Activated CD8-positive, alpha-beta memory T cell treated with anti-CD3 and anti-CD28 coated beads for 36 hours (primary cell): ENCODE data around the gene PHACTR4. TPM values are rescaled to one million over a fixed set of nuclear protein-coding genes. Genes with fewer than 3 reads are reported as not detected.
"Not testable (repeated sequence)": the region's sequence is repeated elsewhere in the genome, so short reads cannot be mapped to it uniquely, and the experiment has no call there.

Experiments
- CTCF ChIA-PET: fragments of 350-600 bp; sonication (Branson Sonifier 250); formaldehyde crosslinking; loops from one replicate; lab custom pipeline; 2021; ENCODE audit warnings: antibody characterized with exemption; lab: Charles Lee
- POLR2A ChIA-PET: fragments of 350-600 bp; sonication (Branson Sonifier 250); formaldehyde crosslinking; loops from one replicate; lab custom pipeline; 2021; ENCODE audit warnings: antibody characterized with exemption; lab: Charles Lee
- total RNA-seq, 2 experiments: library from RNA; stranded (reverse); gene quantifications; one replicate each; pipeline ENCODE4 v1.2.3, GENCODE V29; 2021

PHACTR4 gene
- total RNA-seq, 2 experiments from 2014 or later: 23.0 to 24.3 TPM

- ChIA-PET CTCF (interaction anchor here (1.1 to 1.4 kb wide), 2 partner anchors 9 to 135 kb away, joined by 3 to 5 read pairs; partner anchors contain the start of gene TAF12), POLR2A (interaction anchor here (0.5 to 7.6 kb wide), 9 partner anchors 10 to 262 kb away, joined by 3 to 140 read pairs (median 5); partner anchors contain the start of genes MED18, RNU11 and YTHDF2)
These were observed 138.3 kb downstream of the PHACTR4 start for GRCh38 chr1:28507646-28508434.

DNA sequence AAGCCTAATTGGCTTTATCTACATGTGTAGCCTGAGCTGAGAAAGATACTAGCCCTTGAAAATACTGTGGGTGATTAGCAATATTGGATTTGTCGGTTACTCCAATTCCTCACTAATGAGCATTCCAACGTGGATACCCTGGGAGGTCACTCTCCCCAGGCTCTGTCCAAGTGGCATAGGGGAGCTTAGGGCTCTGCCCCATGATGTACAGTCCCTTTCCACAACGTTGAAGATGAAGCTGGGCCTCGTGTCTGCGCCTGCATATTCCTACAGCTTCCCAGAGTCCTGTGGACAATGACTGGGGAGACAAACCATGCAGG is 138.9 kb downstream of the PHACTR4 start:
- CTCF ChIA-PET: interaction anchor here (1.1 kb wide), 1 partner anchor 135 kb away, joined by 3 read pairs; the partner anchor contains the start of gene TAF12
- POLR2A ChIA-PET: interaction anchor here (0.7 to 7.6 kb wide), 8 partner anchors 10 to 262 kb away, joined by 3 to 140 read pairs (median 6); partner anchors contain the start of genes MED18, RNU11 and YTHDF2

DNA sequence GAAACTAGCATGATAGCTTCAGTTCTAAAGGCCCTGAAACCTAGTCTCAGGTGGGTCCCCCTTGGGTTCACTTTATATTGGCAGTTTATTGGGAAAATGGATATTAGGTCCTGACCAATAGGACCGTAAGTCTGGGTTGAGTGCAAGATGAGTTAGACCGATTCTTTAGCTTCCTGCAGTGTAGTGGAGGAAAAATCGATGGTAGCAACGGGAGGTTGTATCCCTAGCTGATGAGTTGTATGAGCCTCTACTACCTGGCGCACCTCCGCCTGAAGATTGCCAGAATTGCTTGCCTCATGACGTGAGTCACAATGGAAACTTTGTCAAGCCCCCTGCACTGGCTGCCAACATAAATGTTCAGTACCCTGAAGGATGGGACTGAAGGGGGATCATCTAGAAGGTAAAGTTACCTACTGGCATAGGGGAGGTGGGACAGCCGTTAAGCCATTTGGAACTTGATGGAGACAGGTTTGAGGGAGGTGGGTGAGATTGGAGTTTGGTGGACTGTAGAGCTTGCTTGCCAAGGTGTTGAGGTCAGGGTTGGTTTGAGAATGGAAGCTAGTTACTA is 140.2 kb downstream of the PHACTR4 start:
- POLR2A ChIA-PET: interaction anchor here (0.6 to 7.6 kb wide), 4 partner anchors 9 to 227 kb away, joined by 3 to 140 read pairs (median 4); partner anchors contain the start of genes TAF12 and YTHDF2
- CTCF ChIA-PET: interaction anchor here (1.9 kb wide), 1 partner anchor 150 kb away, joined by 5 read pairs; no protein-coding TSS in a partner anchor

DNA sequence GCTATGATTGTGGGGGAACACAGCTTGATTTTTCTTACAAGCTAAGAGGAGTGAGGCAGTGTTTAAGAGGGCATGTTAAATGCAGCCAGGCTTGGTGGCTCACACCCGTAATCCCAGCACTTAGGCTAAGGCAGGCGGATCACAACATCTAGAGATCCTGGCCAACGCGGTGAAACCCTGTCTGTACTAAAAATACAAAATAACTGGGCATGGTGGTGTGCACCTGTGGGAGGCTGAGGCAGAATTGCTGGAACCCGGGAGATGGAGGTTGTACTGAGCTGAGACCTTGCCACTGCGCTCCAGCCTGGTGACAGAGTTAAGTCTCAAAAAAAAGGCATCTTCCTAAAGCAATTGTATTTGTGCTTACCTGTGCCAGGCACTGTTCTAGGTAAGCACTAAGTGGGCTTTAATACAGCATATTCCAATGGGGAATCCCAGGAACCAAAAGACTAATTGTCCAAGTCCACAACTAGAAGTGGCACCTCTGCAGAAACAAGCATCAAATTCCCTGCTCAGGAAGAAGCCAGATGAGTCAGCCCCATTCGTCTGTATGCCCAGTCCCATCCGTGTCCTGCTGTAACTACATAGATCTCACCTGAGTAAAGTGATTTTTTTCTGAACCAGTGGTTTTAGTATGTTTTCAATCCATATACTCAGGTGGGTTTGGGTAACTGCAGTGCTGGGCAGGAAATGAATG is 140.9 kb downstream of the PHACTR4 start:
- CTCF ChIA-PET: interaction anchor here (1.9 kb wide), 1 partner anchor 151 kb away, joined by 5 read pairs; no protein-coding TSS in a partner anchor
- POLR2A ChIA-PET: interaction anchor here (0.9 to 7.6 kb wide), 4 partner anchors 8 to 133 kb away, joined by 3 to 140 read pairs (median 6); partner anchors contain the start of genes TAF12 and TRNAU1AP

DNA sequence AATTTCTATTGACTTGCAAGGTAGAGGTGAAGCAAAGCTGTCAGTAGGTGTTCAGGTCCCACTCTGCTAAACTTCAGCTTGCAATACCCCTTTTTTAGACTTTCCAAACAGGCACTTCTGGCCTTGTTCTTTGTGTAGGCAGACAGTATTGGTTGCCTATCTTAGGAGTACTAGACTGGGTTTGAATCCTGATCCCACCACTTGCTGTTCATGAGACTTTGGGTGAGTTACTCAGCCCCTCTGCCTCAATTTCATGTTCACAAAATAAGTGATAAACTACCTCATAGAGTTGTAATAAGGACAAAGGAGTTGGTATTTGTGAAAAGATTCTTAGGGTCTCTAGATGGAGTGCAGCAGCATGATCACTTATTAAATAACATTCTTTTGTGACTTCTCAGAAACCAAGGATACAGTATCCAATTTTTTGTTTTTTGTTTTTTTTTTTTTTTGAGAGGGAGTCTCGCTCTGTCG is 141.5 kb downstream of the PHACTR4 start:
- POLR2A ChIA-PET: interaction anchor here (0.7 to 7.6 kb wide), 5 partner anchors 8 to 279 kb away, joined by 3 to 140 read pairs (median 5); partner anchors contain the start of gene TRNAU1AP
- CTCF ChIA-PET: interaction anchor here (0.6 to 1.9 kb wide), 2 partner anchors 12 to 151 kb away, joined by 3 to 5 read pairs; no protein-coding TSS in a partner anchor

DNA sequence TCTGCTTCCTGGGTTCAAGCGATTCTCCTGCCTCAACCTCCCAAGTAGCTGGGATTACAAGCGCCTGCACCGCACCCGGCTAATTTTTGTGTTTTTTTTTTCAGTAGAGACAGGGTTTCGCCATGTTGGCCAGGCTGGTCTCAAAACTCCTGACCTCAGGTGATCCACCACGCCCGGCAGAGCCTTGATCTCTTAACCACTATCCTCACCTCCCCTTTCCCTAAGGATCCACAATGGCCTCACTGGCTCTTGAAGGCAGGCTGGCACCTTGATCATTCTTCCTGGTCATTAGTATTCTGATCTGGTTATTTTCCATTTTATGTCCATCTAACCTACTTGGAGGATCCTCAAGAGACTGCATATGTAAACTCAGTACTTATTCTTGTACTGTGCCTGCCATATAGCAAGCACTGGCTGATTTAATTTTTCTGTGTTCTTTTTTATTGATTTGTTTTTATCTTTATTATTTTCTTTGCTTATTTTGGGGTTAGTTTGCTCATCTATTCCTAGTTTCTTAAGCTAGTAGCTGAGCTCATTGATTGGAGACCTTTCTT is 142.6 kb downstream of the PHACTR4 start:
- ChIA-PET CTCF (no interaction called here), POLR2A (interaction anchor here (0.6 to 7.6 kb wide), 6 partner anchors 19 to 264 kb away, joined by 3 to 140 read pairs (median 6); partner anchors contain the start of genes TAF12 and TRNAU1AP)

GRCh38 chr1:28514445-28514933 is 144.9 kb downstream of the PHACTR4 start:
- CTCF ChIA-PET: interaction anchor here (1.6 kb wide), 1 partner anchor 88 kb away, joined by 4 read pairs; no protein-coding TSS in a partner anchor
- POLR2A ChIA-PET: interaction anchor here (0.6 to 1.3 kb wide), 3 partner anchors 36 to 266 kb away, joined by 3 to 7 read pairs (median 3); no protein-coding TSS in a partner anchor

DNA sequence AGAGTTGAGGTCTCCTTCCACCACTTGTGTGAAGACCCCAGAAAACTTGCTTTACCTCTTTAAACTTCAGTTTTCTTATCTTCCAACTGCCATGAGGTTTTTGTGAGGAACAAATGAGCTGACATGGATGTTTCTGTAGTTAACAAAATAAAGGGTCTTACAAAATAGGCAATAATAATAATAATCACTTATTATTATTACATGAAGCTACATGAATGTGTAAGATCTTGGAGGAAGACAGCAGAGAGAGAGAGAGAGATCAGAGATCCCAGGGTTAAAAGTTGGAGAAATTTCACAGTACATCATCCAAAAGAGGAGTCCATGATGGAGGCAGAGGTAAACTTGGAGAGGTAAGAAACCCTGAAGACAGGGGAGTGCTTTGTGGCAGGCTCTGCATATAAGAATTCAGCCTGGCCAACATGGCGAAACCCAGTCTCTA is 147.0 kb downstream of the PHACTR4 start:
- POLR2A ChIA-PET: interaction anchor here (0.7 to 1.7 kb wide), 5 partner anchors 11 to 361 kb away, joined by 3 to 9 read pairs (median 4); partner anchors contain the start of gene RCC1
- CTCF ChIA-PET: interaction anchor here (0.6 to 2.0 kb wide), 6 partner anchors 9 to 676 kb away, joined by 3 to 7 read pairs (median 4); partner anchors contain the start of gene YTHDF2

DNA sequence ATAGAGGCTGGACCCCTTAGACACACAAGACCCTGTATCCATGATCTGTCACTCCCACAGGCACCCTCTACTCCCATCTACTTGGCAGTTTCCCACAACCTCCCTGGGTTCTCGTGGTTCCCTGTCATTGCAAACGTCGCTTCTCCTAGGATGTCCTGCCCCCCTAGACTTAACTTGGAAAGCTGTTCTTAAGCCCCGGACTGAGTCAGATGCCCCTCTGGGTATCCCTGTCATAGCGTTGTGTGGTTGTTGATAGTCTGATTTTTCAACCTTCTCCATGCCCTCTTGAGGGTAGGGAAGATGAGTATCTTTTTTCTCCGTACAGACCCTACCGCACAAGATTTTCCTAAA is 148.1 kb downstream of the PHACTR4 start:
- POLR2A ChIA-PET: interaction anchor here (0.7 to 1.6 kb wide), 3 partner anchors 11 to 64 kb away, joined by 4 to 9 read pairs (median 5); partner anchors contain the start of gene RCC1
- CTCF ChIA-PET: interaction anchor here (0.6 to 1.6 kb wide), 6 partner anchors 10 to 221 kb away, joined by 3 to 5 read pairs (median 3); no protein-coding TSS in a partner anchor

DNA sequence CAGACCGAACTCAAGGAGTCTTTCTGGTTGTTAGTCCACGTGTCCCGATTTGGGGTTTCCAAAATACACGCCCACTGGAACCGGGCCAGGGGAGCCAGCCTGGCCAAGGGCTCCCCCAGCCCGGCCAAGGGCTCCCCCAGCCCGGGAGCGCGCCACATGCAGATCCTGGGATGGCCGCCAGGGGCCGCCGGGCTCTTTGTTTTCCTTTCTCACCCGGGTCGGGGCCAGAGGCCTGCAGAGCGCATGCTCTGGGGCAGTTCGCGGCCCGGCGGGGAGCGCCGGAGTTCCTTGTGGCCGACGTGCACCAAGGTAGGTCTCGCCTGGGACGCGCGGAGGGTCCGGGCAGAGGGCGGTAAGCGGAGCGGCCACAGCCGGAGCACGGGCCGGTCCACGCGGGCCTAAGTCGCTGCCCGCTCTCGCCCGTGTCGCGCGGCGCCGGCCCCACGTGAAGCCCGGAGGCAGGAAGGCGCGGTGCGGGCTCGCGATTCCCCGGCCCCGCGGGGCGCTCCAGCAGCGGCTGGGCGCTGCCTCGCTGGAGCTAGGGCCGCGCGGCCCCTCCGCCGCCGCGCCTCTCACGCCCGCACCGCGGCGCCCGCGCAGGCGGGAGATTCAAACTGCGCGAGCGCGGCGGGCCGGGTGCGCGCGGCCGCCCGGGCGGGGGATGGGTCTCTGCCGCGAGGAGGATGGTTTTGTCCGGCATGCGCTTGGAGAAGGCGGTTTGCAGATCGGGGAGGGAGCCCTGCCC is 148.6 kb downstream of the PHACTR4 start:
- POLR2A ChIA-PET: interaction anchor here (0.6 to 1.6 kb wide), 7 partner anchors 8 to 151 kb away, joined by 3 to 9 read pairs (median 4); partner anchors contain the start of genes RCC1 and RNU11
- CTCF ChIA-PET: interaction anchor here (0.6 to 1.3 kb wide), 7 partner anchors 9 to 366 kb away, joined by 3 to 5 read pairs (median 3); no protein-coding TSS in a partner anchor

DNA sequence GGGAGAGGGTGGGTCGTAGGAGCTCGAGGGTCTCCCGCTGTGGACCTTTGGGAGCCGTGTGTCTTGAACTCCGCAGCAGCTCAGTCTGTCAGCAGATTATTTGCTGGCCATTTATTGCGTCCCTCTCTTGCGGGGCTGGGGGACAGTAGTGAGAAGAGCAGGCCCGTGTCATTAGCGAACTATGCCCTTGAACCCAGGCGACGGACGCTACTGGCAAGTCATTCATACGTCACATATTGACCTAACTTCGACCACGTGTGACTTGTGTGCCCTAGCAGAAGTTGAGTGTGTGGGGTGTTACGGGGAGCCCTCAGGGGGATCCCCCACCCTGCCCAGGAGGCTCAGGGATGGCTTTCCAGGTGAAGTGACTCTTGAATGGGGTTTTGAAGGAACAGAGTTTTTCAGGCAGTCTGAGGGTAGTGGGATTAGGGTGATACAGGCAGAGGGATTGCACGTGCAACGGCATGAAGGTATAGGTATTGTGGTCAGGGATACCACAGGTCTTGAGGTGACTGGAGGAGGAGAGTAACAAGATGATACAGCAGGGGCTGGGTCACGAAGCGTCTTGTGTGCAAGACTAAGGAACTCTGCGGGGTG is 149.3 kb downstream of the PHACTR4 start:
- POLR2A ChIA-PET: interaction anchor here (0.6 to 1.6 kb wide), 8 partner anchors 9 to 1109 kb away, joined by 3 to 9 read pairs (median 4); partner anchors contain the start of genes RCC1 and RNU11
- CTCF ChIA-PET: interaction anchor here (0.6 to 1.0 kb wide), 5 partner anchors 33 to 365 kb away, joined by 3 to 5 read pairs (median 3); no protein-coding TSS in a partner anchor

DNA sequence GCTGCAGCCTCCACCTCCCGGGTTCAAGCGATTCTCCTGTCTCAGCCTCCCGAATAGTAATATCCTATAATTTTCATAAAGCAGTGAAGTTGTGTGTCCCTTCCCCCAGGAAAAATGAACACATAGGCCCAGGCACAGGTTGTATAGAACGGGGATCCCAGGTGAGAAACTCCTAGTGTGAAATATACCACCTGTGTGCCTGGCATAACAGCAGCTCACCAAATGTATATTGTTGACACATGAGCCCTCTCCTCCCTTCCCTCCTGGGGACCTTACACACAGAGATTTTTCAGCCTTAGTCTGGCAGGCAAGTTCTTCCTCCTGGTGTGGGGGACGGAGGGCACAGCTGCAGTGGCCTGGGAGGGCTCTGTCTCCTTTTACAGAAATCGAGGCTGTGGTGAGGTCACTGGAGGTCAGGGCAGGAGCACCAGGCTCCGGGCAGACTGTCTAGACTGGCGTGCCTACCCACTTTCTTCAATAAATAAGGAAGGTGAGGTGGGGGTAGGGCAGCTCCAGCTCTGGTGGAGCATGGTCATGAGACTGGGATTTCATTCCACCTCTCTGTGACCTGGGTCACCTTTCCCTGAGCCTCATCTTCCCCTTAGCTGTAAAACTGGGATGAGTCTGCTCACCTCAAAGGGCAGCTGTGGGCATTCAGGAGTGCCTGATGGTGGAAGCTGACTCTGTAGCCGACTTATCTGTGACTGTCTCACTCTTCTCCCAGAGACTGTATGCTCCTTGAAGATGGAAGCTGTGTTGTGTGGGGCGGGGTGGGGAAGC is 150.6 kb downstream of the PHACTR4 start:
- POLR2A ChIA-PET: interaction anchor here (0.7 kb wide), 1 partner anchor 57 kb away, joined by 3 read pairs; no protein-coding TSS in a partner anchor
- CTCF ChIA-PET: no interaction called here

- CTCF ChIA-PET, POLR2A ChIA-PET: not testable (repeated sequence)
These were observed 151.3 kb downstream of the PHACTR4 start for GRCh38 chr1:28520796-28521195.

DNA sequence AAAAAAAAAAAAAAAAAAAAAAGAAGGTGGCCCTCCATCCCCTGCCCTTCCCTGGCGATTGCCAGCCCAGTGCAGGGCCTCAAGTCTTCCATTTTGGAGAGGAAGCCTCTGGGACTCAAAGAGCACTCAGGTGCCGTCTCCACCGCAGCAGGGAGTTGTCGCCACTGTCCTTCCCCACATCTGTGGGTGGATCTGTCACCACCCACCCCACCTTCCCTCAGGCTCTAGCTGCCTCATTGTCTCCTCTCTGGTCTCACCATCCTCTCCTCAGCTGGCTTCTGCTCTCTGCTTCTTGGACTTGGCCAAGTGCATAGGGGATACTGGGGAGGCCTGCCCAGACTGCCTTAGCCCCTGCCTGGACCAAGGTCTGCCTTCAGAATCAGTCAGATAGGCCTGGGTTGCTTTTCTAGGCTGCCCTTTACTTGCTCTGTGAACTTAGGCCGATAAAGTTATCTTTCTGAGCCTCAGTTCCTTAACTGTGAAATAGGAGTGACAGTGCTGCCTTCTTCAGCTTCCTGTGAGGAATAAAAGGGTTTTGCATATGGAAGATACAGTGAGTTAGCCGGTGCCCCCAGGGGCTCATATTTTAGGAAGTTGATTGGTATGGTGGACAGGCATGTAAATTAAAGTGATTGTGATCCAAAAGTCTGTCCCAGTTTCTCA is 152.1 kb downstream of the PHACTR4 start:
- ChIA-PET CTCF (no interaction called here), POLR2A (interaction anchor here (0.5 to 1.1 kb wide), 2 partner anchors 33 to 122 kb away, joined by 3 read pairs; partner anchors contain the start of gene TAF12)

- ChIA-PET CTCF (interaction anchor here (0.7 kb wide), 1 partner anchor 11 kb away, joined by 3 read pairs; no protein-coding TSS in a partner anchor), POLR2A (interaction anchor here (0.6 to 1.1 kb wide), 2 partner anchors 32 to 35 kb away, joined by 3 to 7 read pairs; no protein-coding TSS in a partner anchor)
These were observed 153.0 kb downstream of the PHACTR4 start for GRCh38 chr1:28522537-28522936.
